GM12878 (cell line): ENCODE data around the gene ARRDC1. TPM values are rescaled to one million over a fixed set of nuclear protein-coding genes. Genes with fewer than 3 reads are reported as not detected.
"Not testable (repeated sequence)": the region's sequence is repeated elsewhere in the genome, so short reads cannot be mapped to it uniquely, and the experiment has no call there.

Experiments used
- ATAC-seq: fragments of 200-7000 bp; cut with Tn5 transposase; 3 replicates; pipeline ENCODE4 v1.9.1; 2020; ENCODE audit warnings: mild to moderate bottlenecking, moderate library complexity
- BruUV-seq: library from RNA; stranded (reverse); fragments of 400-500 nt; replicated peaks from 2 replicates; lab custom pipeline; 2021; lab: Mats Ljungman, UMichigan
- CTCF ChIA-PET: fragments of 300-600 bp; sonication (Branson Sonifier 250); formaldehyde crosslinking; extraction: SDS; loops from one replicate; lab custom pipeline; 2021; ENCODE audit warnings: inconsistent platforms; lab: Yijun Ruan, JAX
- POLR2A ChIA-PET: fragments of 350-600 bp; formaldehyde crosslinking; extraction: SDS; loops from one replicate; lab custom pipeline; 2021; ENCODE audit warnings: inconsistent platforms; lab: Charles Lee
- RAD21 ChIA-PET: fragments of 300-600 bp; sonication (Branson Sonifier 250); formaldehyde crosslinking; loops from one replicate; lab custom pipeline; 2023; ENCODE audit warnings: antibody characterized with exemption; ENCODE audit not compliant: unreplicated experiment; lab: Charles Lee
- SMC1A ChIA-PET: fragments of 300-600 bp; sonication (Branson Sonifier 250); formaldehyde crosslinking; loops from one replicate; lab custom pipeline; 2023; ENCODE audit not compliant: unreplicated experiment, uncharacterized antibody; lab: Charles Lee
- DNase-seq: peaks from one replicate; pipeline ENCODE4 v3.0.0-alpha.2; 2011; ENCODE audit warnings: low read depth, low spot score
- FAIRE-seq: peaks from 3 replicates; lab custom pipeline; 2011; peaks lifted over from hg19 to GRCh38; lab: Jason Lieb, UNC
- H2AFZ ChIP-seq: 2 replicates; pipeline ENCODE4 v1.6.0; 2011; ENCODE audit warnings: low read depth, low read length, control low read depth; ENCODE audit not compliant: control insufficient read depth
- H3K27ac ChIP-seq: 2 replicates; pipeline ENCODE4 v1.5.1; 2011; ENCODE audit warnings: control low read depth; ENCODE audit not compliant: control insufficient read depth, insufficient read depth
- H3K27me3 ChIP-seq, 2 experiments: replicated peaks in 1 of 2; 2 replicates each; pipeline versions ENCODE4 v1.6.0 to v1.6.1; 2011; ENCODE audit warnings: low read length in 1 of 2; ENCODE audit not compliant: control insufficient read depth in 2 of 2, insufficient read depth in 2 of 2
- H3K36me3 ChIP-seq, 2 experiments: 2 replicates each; pipeline ENCODE4 v1.5.1; 2011; ENCODE audit warnings: low read length in 1 of 2; ENCODE audit not compliant: control insufficient read depth in 2 of 2, insufficient read depth in 2 of 2
- H3K4me1 ChIP-seq: 2 replicates; pipeline ENCODE4 v1.6.1; 2011; ENCODE audit warnings: mild to moderate bottlenecking, low read length, moderate library complexity, mixed read lengths; ENCODE audit not compliant: control insufficient read depth, insufficient read depth
- H3K4me2 ChIP-seq: 2 replicates; pipeline ENCODE4 v1.6.0; 2011; ENCODE audit warnings: control low read depth; ENCODE audit not compliant: control insufficient read depth, insufficient read depth
- H3K4me3 ChIP-seq: fragments of 200-600 bp; sonication (generic); 2 replicates; pipeline ENCODE4 v1.5.1; 2016
- H3K79me2 ChIP-seq: 2 replicates; pipeline ENCODE4 v1.6.0; 2011; ENCODE audit warnings: low read length; ENCODE audit not compliant: control insufficient read depth, insufficient read depth
- H3K9ac ChIP-seq: 2 replicates; pipeline ENCODE4 v1.8.0; 2011; ENCODE audit warnings: low read length, control low read depth, mixed read lengths; ENCODE audit not compliant: control insufficient read depth, insufficient read depth
- H3K9me3 ChIP-seq: replicated peaks from 3 replicates; pipeline ENCODE4 v1.5.1; 2011; ENCODE audit warnings: mild to moderate bottlenecking, low read length; ENCODE audit not compliant: control insufficient read depth, insufficient read depth
- H4K20me1 ChIP-seq: 2 replicates; pipeline ENCODE4 v1.6.0; 2011; ENCODE audit not compliant: control insufficient read depth, insufficient read depth
- CBFB ChIP-seq: IDR thresholded peaks from 2 replicates; pipeline ENCODE4 v1.6.1; 2016; ENCODE audit warnings: antibody characterized with exemption, low read depth
- DPF2 ChIP-seq: fragments of 450-650 bp; IDR thresholded peaks from 2 replicates; pipeline ENCODE4 v1.6.1; 2017; ENCODE audit warnings: mild to moderate bottlenecking
- MAX ChIP-seq: IDR thresholded peaks from 2 replicates; pipeline ENCODE4 v1.6.1; 2012; ENCODE audit warnings: low read depth, low read length, improper control_type of control experiment
- MYB ChIP-seq: fragments of 150-350 bp; IDR thresholded peaks from 2 replicates; pipeline ENCODE4 v1.6.1; 2014; ENCODE audit warnings: mild to moderate bottlenecking, low read depth, low read length, borderline replicate concordance
- NR2F1 ChIP-seq: fragments of 450-650 bp; conservative IDR thresholded peaks from 2 replicates; pipeline ENCODE4 v1.6.1; 2017; ENCODE audit warnings: mild to moderate bottlenecking
- PAX5 ChIP-seq: IDR thresholded peaks from 2 replicates; pipeline ENCODE4 v1.6.1; 2011; ENCODE audit warnings: low read depth, low read length, borderline replicate concordance
- SIX5 ChIP-seq: IDR thresholded peaks from 2 replicates; pipeline ENCODE4 v1.6.1; 2011; ENCODE audit warnings: mild to moderate bottlenecking, low read depth, low read length, moderate library complexity; ENCODE audit not compliant: severe bottlenecking
- SREBF2 ChIP-seq: IDR thresholded peaks from 2 replicates; pipeline ENCODE4 v1.6.1; 2012; ENCODE audit warnings: mild to moderate bottlenecking, low read length
- WGBS: methylation state at CpG from one replicate; pipeline ENCODE4 v1.1.6; 2016; ENCODE audit warnings: low lambda C conversion rate; ENCODE audit not compliant: insufficient replicate concordance, insufficient coverage; ENCODE audit errors: missing lambda C conversion rate; 5-methylcytosine and 5-hydroxymethylcytosine counted together
- in situ Hi-C: fragments of 300-500 bp; cut with MboI; formaldehyde crosslinking; loops from 9 replicates; pipeline ENCODE4 v1.14.3; 2018; ENCODE audit warnings: mixed read lengths
- intact Hi-C: fragments of 100-400 bp; cut with micrococcal nuclease; formaldehyde crosslinking; loops from one replicate; pipeline ENCODE4 v1.14.2; 2022; ENCODE audit not compliant: unreplicated experiment
- polyA plus RNA-seq, 11 experiments: library from polyadenylated mRNA; depleted of rRNA in 4 of 11; unstranded in 6 of 11; stranded (reverse) in 5 of 11; fragments of >200 nt; fragmentation: Nextera tagmentation in 4 of 11; fragmentation: Illumina TruSeq in 1 of 11; extraction: Ambion mirVana in 4 of 11; extraction: Trizol in 1 of 11; gene quantifications; 1 replicate in 1 of 11; 2 replicates in 10 of 11; pipeline versions ENCODE4 v1.2.1 to v1.2.3, GENCODE V29; 2011 to 2016; ENCODE audit warnings: inconsistent platforms in 2 of 11, missing spikeins in 2 of 11, low read depth in 1 of 11
- total RNA-seq, 4 experiments: library from RNA; depleted of rRNA in 3 of 4; stranded (reverse); fragments of >200 nt in 3 of 4; fragmentation: Illumina TruSeq in 1 of 4; extraction: Trizol in 1 of 4; gene quantifications; 2 replicates each; pipeline versions ENCODE4 v1.2.1 to v1.2.3, GENCODE V29; 2013 to 2021

Gene ARRDC1
- total and polyA plus RNA-seq, 10 of the 15 experiments (the other 5 are each of a cell fraction or from before 2014, with no cell fraction given): 0.23 to 34.4 (median 20.9) TPM

- no peaks in the 10 kb centered on the region for H3K4me1 ChIP-seq
- peaks cover 4 to 9% of the 10 kb centered on the region in 2 experiments for H3K36me3 ChIP-seq
- H3K4me2 ChIP-seq: no peak overlapping the region
- no peak overlapping the region for H2AFZ ChIP-seq
- H3K27ac ChIP-seq: no peak overlapping the region
- no peak overlapping the region for H3K4me3 ChIP-seq
- FAIRE-seq (no peak), DNase-seq (no peak), ATAC-seq (no peak)
- no peak overlapping the region for H3K9ac ChIP-seq
- BruUV-seq: no TSS peak
- POLR2A ChIA-PET: no interaction called here
- RAD21 ChIA-PET: no interaction called here
- SMC1A ChIA-PET: interaction anchor here (0.9 kb wide), 1 partner anchor 30 kb away, joined by 3 read pairs; no protein-coding TSS in a partner anchor
- CTCF ChIA-PET: interaction anchor here (1.1 kb wide), 1 partner anchor 40 kb away, joined by 3 read pairs; no protein-coding TSS in a partner anchor
- in situ Hi-C loops (no loop called here), intact Hi-C loops (no loop called here)
- 78% methylated on average over 12 of the region's 18 CpGs for WGBS
- H3K27me3 ChIP-seq: no peaks in the 10 kb centered on the region
- no peaks in the 10 kb centered on the region for H4K20me1 ChIP-seq
- H3K9me3 ChIP-seq: no peaks in the 10 kb centered on the region
- TF ChIP-seq DPF2: no peak
- no peak for TF ChIP-seq SREBF2
- TF ChIP-seq MYB: no peak
- no peak for TF ChIP-seq NR2F1
- no peak for TF ChIP-seq CBFB
- TF ChIP-seq SIX5: no peak
- TF ChIP-seq PAX5: no peak
- TF ChIP-seq MAX: no peak
- H3K79me2 ChIP-seq: no peaks in the 10 kb centered on the region
These were observed 40.6 kb upstream of the ARRDC1 start for GRCh38 chr9:137564817-137565411.

DNA sequence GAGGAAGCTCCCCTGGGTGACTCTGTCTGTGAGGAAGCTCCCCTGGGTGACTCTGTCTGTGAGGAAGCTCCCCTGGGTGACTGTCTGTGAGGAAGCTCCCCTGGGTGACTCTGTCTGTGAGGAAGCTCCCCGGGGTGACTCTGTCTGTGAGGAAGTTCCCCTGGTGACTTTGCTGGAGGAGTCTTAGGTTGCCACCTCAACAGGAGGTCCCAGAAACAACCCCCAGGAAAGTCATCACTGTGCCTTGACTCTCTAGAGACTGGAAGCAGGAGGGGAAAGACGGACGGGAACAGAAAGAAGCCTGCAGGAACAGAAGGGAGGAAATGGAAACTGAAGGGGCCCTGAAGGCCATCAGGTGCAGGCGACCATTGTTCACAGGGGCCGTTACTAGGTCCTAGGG is 37.0 kb upstream of the ARRDC1 start:
- H3K9ac ChIP-seq, H3K4me3 ChIP-seq, BruUV-seq, SMC1A ChIA-PET, CTCF ChIA-PET, H2AFZ ChIP-seq, H3K27ac ChIP-seq, in situ Hi-C loops, H4K20me1 ChIP-seq, RAD21 ChIA-PET, ATAC-seq, FAIRE-seq, DNase-seq, H3K4me2 ChIP-seq, H3K9me3 ChIP-seq, H3K27me3 ChIP-seq, H3K4me1 ChIP-seq, intact Hi-C loops, POLR2A ChIA-PET, H3K79me2 ChIP-seq: not testable (repeated sequence)
- 93% methylated on average over 5 of the region's 5 CpGs for WGBS
- peaks cover 2 to 15% of the 10 kb centered on the region in 2 experiments for H3K36me3 ChIP-seq
